SU-DHL-6 (cell line): ENCODE measurements around the gene NUP50.

ENCODE experiments used
- EZH2phosphoT487 ChIP-seq: fragments of 200-600 bp; sonication (generic), shearing (Covaris generic); conservative IDR thresholded peaks from 2 replicates; pipeline ENCODE4 v1.6.1; 2018; ENCODE audit warnings: mild to moderate bottlenecking, antibody characterized with exemption, low read length, moderate library complexity, mixed read lengths
- TF ChIP-seq, protein P1 (sequence below): fragments of 200-600 bp; sonication (generic); IDR thresholded peaks from one replicate; pipeline ENCODE4 v1.5.1; 2017; ENCODE audit warnings: antibody characterized with exemption, mild to moderate bottlenecking, low read length, moderate library complexity; ENCODE audit not compliant: insufficient read depth, poor library complexity, severe bottlenecking

DNA sequence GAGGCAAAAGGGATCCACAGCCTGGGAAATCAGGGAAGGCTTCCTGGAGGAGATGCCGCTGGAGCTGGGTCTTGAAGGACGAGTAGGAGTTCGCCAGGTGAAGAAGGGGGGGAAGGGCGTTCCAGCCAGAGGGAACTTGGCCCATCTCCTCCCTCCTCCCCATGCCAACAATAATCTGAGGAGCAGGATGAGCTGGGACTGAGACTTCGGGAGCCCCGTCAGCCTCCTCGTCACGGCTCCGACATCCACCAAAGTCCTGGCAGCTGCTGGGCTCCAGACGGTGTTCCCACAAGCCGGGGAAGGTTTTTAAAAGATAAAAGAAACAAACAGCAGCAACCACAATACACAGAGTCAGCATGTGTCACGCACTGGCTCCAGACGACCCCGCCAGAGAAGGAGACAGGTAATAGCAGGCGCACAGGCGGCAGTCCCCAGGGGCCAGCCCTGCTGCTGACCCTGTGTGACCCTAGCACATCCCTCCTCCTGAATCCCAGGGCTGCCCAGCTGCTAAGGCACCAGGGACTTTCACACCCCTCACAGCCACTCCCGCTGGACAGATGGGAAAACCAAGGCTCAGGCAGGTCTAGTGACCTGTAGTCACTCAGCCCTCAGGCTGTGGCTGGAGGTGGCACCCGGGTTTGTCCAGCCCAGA lies 37.3 kb downstream of the NUP50 start:
- TF ChIP-seq EZH2phosphoT487, result no peak
- TF ChIP-seq, protein P1, sequence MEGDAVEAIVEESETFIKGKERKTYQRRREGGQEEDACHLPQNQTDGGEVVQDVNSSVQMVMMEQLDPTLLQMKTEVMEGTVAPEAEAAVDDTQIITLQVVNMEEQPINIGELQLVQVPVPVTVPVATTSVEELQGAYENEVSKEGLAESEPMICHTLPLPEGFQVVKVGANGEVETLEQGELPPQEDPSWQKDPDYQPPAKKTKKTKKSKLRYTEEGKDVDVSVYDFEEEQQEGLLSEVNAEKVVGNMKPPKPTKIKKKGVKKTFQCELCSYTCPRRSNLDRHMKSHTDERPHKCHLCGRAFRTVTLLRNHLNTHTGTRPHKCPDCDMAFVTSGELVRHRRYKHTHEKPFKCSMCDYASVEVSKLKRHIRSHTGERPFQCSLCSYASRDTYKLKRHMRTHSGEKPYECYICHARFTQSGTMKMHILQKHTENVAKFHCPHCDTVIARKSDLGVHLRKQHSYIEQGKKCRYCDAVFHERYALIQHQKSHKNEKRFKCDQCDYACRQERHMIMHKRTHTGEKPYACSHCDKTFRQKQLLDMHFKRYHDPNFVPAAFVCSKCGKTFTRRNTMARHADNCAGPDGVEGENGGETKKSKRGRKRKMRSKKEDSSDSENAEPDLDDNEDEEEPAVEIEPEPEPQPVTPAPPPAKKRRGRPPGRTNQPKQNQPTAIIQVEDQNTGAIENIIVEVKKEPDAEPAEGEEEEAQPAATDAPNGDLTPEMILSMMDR, result no peak
